Measurements from ENCODE around the gene MAGEB17.

DNA sequence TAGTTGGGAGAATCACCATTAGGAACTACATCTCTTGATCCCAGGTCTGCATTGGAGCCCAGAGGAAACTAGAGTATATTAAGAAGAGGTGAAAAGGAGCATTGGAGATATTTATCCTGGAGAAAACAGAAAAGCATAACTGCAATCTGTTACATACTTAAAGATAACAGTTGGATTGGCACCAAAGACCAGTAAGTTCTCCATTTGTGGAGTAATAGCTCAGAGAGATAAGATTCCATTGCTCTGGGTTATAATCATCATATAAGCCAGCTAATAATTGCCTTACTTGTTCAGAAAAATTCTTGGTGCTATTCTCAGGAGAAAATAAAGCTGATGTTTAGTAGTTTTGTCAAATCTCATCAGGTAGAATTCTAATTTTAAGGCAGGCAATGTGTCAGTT is 23.3 kb upstream of the MAGEB17 start:
- TF ChIP-seq CTCF (IDR thresholded peaks at IDR 0.05; ENCODE audit: poor library complexity, severe bottlenecking) (no peak), TAF1 (IDR thresholded peaks at IDR 0.05; ENCODE audit: low read depth) (no peak)
- TF ChIP-seq, protein P1, sequence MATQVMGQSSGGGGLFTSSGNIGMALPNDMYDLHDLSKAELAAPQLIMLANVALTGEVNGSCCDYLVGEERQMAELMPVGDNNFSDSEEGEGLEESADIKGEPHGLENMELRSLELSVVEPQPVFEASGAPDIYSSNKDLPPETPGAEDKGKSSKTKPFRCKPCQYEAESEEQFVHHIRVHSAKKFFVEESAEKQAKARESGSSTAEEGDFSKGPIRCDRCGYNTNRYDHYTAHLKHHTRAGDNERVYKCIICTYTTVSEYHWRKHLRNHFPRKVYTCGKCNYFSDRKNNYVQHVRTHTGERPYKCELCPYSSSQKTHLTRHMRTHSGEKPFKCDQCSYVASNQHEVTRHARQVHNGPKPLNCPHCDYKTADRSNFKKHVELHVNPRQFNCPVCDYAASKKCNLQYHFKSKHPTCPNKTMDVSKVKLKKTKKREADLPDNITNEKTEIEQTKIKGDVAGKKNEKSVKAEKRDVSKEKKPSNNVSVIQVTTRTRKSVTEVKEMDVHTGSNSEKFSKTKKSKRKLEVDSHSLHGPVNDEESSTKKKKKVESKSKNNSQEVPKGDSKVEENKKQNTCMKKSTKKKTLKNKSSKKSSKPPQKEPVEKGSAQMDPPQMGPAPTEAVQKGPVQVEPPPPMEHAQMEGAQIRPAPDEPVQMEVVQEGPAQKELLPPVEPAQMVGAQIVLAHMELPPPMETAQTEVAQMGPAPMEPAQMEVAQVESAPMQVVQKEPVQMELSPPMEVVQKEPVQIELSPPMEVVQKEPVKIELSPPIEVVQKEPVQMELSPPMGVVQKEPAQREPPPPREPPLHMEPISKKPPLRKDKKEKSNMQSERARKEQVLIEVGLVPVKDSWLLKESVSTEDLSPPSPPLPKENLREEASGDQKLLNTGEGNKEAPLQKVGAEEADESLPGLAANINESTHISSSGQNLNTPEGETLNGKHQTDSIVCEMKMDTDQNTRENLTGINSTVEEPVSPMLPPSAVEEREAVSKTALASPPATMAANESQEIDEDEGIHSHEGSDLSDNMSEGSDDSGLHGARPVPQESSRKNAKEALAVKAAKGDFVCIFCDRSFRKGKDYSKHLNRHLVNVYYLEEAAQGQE (IDR thresholded peaks at IDR 0.05; ENCODE audit: borderline replicate concordance): no peak
